WTC11 (cell line): ENCODE results near the gene AP2M1. TPM values are rescaled to one million over a fixed set of nuclear protein-coding genes. Genes with fewer than 3 reads are reported as not detected.

ENCODE experiments used
- ATAC-seq: fragments of 200-7000 bp; cut with Tn5 transposase; 2 replicates; pipeline ENCODE4 v1.10.0; 2021; ENCODE audit warnings: mild to moderate bottlenecking, moderate library complexity
- CTCF ChIA-PET: fragments of 300-600 bp; sonication (Branson Sonifier 250); formaldehyde crosslinking; loops from one replicate; lab custom pipeline; 2021; ENCODE audit warnings: antibody characterized with exemption; lab: Charles Lee
- POLR2A ChIA-PET: fragments of 350-600 bp; sonication (Branson Sonifier 250); formaldehyde crosslinking; loops from one replicate; lab custom pipeline; 2021; ENCODE audit warnings: antibody characterized with exemption; lab: Charles Lee
- DNase-seq: peaks from one replicate; pipeline ENCODE4 v3.0.0; 2021; ENCODE audit warnings: low spot score
- H3K27ac Mint-ChIP-seq: 2 replicates; pipeline ENCODE4 v1.8.0; 2021; ENCODE audit warnings: mixed read lengths
- H3K27me3 Mint-ChIP-seq: 2 replicates; pipeline ENCODE4 v1.8.0; 2021; ENCODE audit warnings: low read depth, mild to moderate bottlenecking, moderate library complexity, mixed read lengths
- H3K36me3 Mint-ChIP-seq: 2 replicates; pipeline ENCODE4 v1.8.0; 2021; ENCODE audit warnings: mixed read lengths
- H3K4me1 Mint-ChIP-seq: 2 replicates; pipeline ENCODE4 v1.8.0; 2022; ENCODE audit warnings: mixed read lengths
- H3K4me3 Mint-ChIP-seq: 2 replicates; pipeline ENCODE4 v1.8.0; 2021; ENCODE audit warnings: mild to moderate bottlenecking, moderate library complexity, mixed read lengths
- H3K9me3 Mint-ChIP-seq: 2 replicates; pipeline ENCODE4 v1.8.0; 2021; ENCODE audit warnings: mixed read lengths
- ETV6 ChIP-seq: sonication (generic); formaldehyde crosslinking; IDR thresholded peaks from 2 replicates; pipeline ENCODE4 v1.8.1; 2022; ENCODE audit warnings: mild to moderate bottlenecking, missing genetic modification reagents
- FOXK1 ChIP-seq: sonication (generic); formaldehyde crosslinking; IDR thresholded peaks from 2 replicates; pipeline ENCODE4 v1.8.0; 2022; ENCODE audit warnings: mild to moderate bottlenecking, moderate library complexity, missing genetic modification reagents
- IRF2 ChIP-seq: sonication (generic); formaldehyde crosslinking; IDR thresholded peaks from 2 replicates; pipeline ENCODE4 v1.8.0; 2022; ENCODE audit warnings: low read depth, missing genetic modification reagents, borderline replicate concordance
- JUN ChIP-seq: sonication (generic); formaldehyde crosslinking; IDR thresholded peaks from 2 replicates; pipeline ENCODE4 v1.8.0; 2023; ENCODE audit warnings: mild to moderate bottlenecking, missing genetic modification reagents
- KAT7 ChIP-seq: sonication (generic); formaldehyde crosslinking; IDR thresholded peaks from 2 replicates; pipeline ENCODE4 v1.8.1; 2023; ENCODE audit warnings: missing genetic modification reagents, mild to moderate bottlenecking, borderline replicate concordance
- MXD4 ChIP-seq: fragments of 250-450 bp; sonication (Bioruptor Pico); IDR thresholded peaks from 2 replicates; pipeline ENCODE4 v1.8.0; 2021; ENCODE audit warnings: mild to moderate bottlenecking, moderate library complexity, borderline replicate concordance
- MYBL2 ChIP-seq: sonication (generic); formaldehyde crosslinking; IDR thresholded peaks from 2 replicates; pipeline ENCODE4 v1.8.1; 2023; ENCODE audit warnings: mild to moderate bottlenecking, moderate library complexity, missing genetic modification reagents
- NR1H2 ChIP-seq: sonication (generic); formaldehyde crosslinking; IDR thresholded peaks from 2 replicates; pipeline ENCODE4 v1.9.0; 2021; ENCODE audit warnings: mild to moderate bottlenecking, moderate library complexity, missing genetic modification reagents
- NR3C1 ChIP-seq: sonication (generic); formaldehyde crosslinking; conservative IDR thresholded peaks from 2 replicates; pipeline ENCODE4 v1.8.1; 2023; ENCODE audit warnings: low read depth, mild to moderate bottlenecking, missing genetic modification reagents
- ZNF121 ChIP-seq: sonication (generic); formaldehyde crosslinking; IDR thresholded peaks from 2 replicates; pipeline ENCODE4 v1.8.0; 2023; ENCODE audit warnings: missing genetic modification reagents
- ZNF232 ChIP-seq: sonication (generic); formaldehyde crosslinking; IDR thresholded peaks from 2 replicates; pipeline ENCODE4 v1.8.0; 2022; ENCODE audit warnings: mild to moderate bottlenecking, missing genetic modification reagents
- ZNF263 ChIP-seq: sonication (generic); formaldehyde crosslinking; IDR thresholded peaks from 2 replicates; pipeline ENCODE4 v1.8.1; 2022; ENCODE audit warnings: low read depth, mild to moderate bottlenecking, moderate library complexity, missing genetic modification reagents
- ZNF317 ChIP-seq: sonication (generic); formaldehyde crosslinking; IDR thresholded peaks from 2 replicates; pipeline ENCODE4 v1.8.1; 2023; ENCODE audit warnings: low read depth, mild to moderate bottlenecking, moderate library complexity, missing genetic modification reagents, borderline replicate concordance
- ZNF416 ChIP-seq: fragments of 250-450 bp; sonication (Bioruptor Pico); IDR thresholded peaks from 2 replicates; pipeline ENCODE4 v1.9.0; 2021; ENCODE audit warnings: mild to moderate bottlenecking, inconsistent platforms
- total RNA-seq: library from RNA; stranded (reverse); gene quantifications from 3 replicates; pipeline ENCODE4 v1.2.3, GENCODE V29; 2021
- TF ChIP-seq, protein P1 (sequence below): fragments of 250-450 bp; sonication (Bioruptor Pico); IDR thresholded peaks from 2 replicates; pipeline ENCODE4 v1.9.0; 2021; ENCODE audit warnings: mild to moderate bottlenecking, borderline replicate concordance
- TF ChIP-seq, protein P2 (sequence below): fragments of 250-450 bp; sonication (Bioruptor Pico); conservative IDR thresholded peaks from 2 replicates; pipeline ENCODE4 v1.9.0; 2021; ENCODE audit warnings: mild to moderate bottlenecking
- TF ChIP-seq, protein P3 (sequence below): sonication (generic); formaldehyde crosslinking; IDR thresholded peaks from 2 replicates; pipeline ENCODE4 v1.8.1; 2023; ENCODE audit warnings: mild to moderate bottlenecking, missing genetic modification reagents, moderate library complexity
- TF ChIP-seq, protein P4 (sequence below): sonication (generic); formaldehyde crosslinking; IDR thresholded peaks from 2 replicates; pipeline ENCODE4 v1.8.0; 2023; ENCODE audit warnings: mild to moderate bottlenecking, missing genetic modification reagents
- TF ChIP-seq, protein P5 (sequence below): sonication (generic); formaldehyde crosslinking; IDR thresholded peaks from 2 replicates; pipeline ENCODE4 v1.8.1; 2022; ENCODE audit warnings: missing genetic modification reagents, borderline replicate concordance
- TF ChIP-seq, protein P6 (sequence below): sonication (generic); formaldehyde crosslinking; conservative IDR thresholded peaks from 2 replicates; pipeline ENCODE4 v1.8.1; 2022; ENCODE audit warnings: mild to moderate bottlenecking, missing genetic modification reagents

Gene AP2M1
- total RNA-seq, 1 experiment from 2014 or later = 399 TPM

DNA sequence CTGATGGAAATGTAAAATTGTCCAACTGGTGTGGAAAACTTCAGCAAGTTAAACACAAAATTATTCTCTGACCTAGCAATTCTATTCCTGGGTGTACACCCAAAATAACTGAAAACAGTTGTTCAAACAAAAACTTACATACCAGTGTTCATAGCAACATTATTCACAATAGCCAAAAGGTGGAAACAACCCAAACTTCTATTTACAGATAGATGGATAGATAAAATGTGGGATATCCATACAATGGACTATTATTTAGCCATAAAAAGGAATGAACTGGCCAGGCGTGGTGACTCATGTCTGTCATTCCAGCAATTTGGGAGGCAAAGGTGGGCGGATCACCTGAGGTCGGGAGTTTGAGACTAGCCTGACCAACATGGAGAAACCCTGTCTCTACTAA is 47.9 kb downstream of the AP2M1 start:
- H3K4me1 Mint-ChIP-seq = no peaks in the 10 kb centered on the region
- no peak overlapping the region for H3K4me3 Mint-ChIP-seq
- no peak overlapping the region for H3K27ac Mint-ChIP-seq
- ATAC-seq (no peak), DNase-seq (no peak)
- H3K36me3 Mint-ChIP-seq = no peaks in the 10 kb centered on the region
- TF ChIP-seq, protein P1, sequence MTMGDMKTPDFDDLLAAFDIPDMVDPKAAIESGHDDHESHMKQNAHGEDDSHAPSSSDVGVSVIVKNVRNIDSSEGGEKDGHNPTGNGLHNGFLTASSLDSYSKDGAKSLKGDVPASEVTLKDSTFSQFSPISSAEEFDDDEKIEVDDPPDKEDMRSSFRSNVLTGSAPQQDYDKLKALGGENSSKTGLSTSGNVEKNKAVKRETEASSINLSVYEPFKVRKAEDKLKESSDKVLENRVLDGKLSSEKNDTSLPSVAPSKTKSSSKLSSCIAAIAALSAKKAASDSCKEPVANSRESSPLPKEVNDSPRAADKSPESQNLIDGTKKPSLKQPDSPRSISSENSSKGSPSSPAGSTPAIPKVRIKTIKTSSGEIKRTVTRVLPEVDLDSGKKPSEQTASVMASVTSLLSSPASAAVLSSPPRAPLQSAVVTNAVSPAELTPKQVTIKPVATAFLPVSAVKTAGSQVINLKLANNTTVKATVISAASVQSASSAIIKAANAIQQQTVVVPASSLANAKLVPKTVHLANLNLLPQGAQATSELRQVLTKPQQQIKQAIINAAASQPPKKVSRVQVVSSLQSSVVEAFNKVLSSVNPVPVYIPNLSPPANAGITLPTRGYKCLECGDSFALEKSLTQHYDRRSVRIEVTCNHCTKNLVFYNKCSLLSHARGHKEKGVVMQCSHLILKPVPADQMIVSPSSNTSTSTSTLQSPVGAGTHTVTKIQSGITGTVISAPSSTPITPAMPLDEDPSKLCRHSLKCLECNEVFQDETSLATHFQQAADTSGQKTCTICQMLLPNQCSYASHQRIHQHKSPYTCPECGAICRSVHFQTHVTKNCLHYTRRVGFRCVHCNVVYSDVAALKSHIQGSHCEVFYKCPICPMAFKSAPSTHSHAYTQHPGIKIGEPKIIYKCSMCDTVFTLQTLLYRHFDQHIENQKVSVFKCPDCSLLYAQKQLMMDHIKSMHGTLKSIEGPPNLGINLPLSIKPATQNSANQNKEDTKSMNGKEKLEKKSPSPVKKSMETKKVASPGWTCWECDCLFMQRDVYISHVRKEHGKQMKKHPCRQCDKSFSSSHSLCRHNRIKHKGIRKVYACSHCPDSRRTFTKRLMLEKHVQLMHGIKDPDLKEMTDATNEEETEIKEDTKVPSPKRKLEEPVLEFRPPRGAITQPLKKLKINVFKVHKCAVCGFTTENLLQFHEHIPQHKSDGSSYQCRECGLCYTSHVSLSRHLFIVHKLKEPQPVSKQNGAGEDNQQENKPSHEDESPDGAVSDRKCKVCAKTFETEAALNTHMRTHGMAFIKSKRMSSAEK (CRISPR knock-in tag) = no peak
- TF ChIP-seq MXD4 (CRISPR knock-in tag) (no peak), JUN (CRISPR knock-in tag) (no peak), ZNF121 (no peak), ZNF317 (no peak), NR1H2 (CRISPR knock-in tag) (no peak), ETV6 (CRISPR knock-in tag) (no peak), ZNF416 (CRISPR knock-in tag) (no peak)
- TF ChIP-seq, protein P2, sequence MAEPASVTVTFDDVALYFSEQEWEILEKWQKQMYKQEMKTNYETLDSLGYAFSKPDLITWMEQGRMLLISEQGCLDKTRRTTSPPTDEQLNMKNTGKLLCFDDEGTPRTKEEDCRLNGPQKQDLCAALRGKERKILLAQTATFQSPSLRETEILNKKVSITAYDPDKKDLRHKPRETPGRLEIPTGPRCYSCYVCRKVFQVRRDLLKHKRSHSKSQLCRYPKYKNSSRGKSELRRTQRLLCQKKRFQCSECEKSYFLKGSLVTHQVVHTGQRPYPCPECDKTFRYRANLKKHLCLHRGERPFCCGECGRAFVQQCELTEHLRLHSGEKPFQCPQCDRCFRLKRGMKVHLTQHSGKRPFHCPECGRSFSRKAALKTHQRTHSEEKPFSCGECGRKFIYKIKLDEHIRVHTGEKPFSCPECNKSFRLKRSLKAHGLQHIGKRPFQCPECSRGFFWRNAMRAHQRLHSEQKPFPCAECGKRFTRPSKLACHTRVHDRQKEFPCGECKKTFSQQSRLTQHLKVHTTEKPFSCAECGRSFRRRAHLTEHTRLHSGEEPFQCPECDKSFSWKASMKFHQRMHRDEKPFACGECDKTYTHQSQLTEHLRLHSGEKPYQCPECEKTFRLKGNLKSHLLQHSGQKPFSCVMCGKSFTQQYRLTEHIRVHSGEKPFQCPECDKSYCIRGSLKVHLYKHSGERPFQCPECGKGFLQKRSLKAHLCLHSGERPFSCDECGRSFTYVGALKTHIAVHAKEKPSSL (CRISPR knock-in tag) = no peak
- TF ChIP-seq, protein P3, sequence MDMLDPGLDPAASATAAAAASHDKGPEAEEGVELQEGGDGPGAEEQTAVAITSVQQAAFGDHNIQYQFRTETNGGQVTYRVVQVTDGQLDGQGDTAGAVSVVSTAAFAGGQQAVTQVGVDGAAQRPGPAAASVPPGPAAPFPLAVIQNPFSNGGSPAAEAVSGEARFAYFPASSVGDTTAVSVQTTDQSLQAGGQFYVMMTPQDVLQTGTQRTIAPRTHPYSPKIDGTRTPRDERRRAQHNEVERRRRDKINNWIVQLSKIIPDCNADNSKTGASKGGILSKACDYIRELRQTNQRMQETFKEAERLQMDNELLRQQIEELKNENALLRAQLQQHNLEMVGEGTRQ = no peak
- TF ChIP-seq, protein P4, sequence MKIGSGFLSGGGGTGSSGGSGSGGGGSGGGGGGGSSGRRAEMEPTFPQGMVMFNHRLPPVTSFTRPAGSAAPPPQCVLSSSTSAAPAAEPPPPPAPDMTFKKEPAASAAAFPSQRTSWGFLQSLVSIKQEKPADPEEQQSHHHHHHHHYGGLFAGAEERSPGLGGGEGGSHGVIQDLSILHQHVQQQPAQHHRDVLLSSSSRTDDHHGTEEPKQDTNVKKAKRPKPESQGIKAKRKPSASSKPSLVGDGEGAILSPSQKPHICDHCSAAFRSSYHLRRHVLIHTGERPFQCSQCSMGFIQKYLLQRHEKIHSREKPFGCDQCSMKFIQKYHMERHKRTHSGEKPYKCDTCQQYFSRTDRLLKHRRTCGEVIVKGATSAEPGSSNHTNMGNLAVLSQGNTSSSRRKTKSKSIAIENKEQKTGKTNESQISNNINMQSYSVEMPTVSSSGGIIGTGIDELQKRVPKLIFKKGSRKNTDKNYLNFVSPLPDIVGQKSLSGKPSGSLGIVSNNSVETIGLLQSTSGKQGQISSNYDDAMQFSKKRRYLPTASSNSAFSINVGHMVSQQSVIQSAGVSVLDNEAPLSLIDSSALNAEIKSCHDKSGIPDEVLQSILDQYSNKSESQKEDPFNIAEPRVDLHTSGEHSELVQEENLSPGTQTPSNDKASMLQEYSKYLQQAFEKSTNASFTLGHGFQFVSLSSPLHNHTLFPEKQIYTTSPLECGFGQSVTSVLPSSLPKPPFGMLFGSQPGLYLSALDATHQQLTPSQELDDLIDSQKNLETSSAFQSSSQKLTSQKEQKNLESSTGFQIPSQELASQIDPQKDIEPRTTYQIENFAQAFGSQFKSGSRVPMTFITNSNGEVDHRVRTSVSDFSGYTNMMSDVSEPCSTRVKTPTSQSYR (CRISPR knock-in tag) = no peak
- TF ChIP-seq, protein P5, sequence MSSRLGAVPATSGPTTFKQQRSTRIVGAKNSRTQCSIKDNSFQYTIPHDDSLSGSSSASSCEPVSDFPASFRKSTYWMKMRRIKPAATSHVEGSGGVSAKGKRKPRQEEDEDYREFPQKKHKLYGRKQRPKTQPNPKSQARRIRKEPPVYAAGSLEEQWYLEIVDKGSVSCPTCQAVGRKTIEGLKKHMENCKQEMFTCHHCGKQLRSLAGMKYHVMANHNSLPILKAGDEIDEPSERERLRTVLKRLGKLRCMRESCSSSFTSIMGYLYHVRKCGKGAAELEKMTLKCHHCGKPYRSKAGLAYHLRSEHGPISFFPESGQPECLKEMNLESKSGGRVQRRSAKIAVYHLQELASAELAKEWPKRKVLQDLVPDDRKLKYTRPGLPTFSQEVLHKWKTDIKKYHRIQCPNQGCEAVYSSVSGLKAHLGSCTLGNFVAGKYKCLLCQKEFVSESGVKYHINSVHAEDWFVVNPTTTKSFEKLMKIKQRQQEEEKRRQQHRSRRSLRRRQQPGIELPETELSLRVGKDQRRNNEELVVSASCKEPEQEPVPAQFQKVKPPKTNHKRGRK (CRISPR knock-in tag) = no peak
- ChIA-PET CTCF (interaction anchor here (0.7 kb wide), 2 partner anchors 129 to 348 kb away, joined by 3 to 4 read pairs; no protein-coding TSS in a partner anchor), POLR2A (interaction anchor here (0.6 kb wide), 1 partner anchor 1930 kb away, joined by 3 read pairs; no protein-coding TSS in a partner anchor)
- peaks cover 17% of the 10 kb centered on the region for H3K27me3 Mint-ChIP-seq
- H3K9me3 Mint-ChIP-seq = no peaks in the 10 kb centered on the region

DNA sequence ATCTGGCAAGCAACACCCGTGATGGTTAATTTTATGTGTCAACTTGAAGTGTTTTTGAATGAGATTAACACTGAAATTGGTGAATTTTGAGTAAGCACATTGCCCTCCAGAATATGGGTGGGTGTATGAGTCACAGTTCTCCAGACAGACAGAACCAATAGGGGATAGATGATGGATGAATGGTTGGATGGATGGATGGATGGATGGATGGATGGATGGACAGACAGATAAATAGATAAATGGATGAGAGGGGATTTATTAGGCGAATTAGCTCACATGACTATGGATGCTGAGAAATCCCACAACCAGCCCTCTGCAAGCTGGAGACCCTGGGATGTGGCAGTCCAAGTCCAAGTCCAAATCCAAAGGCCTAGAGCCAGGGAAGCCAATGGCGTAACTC is 49.3 kb downstream of the AP2M1 start:
- no peaks in the 10 kb centered on the region for H3K36me3 Mint-ChIP-seq
- peaks cover 32% of the 10 kb centered on the region for H3K27me3 Mint-ChIP-seq
- POLR2A ChIA-PET = no interaction called here
- H3K4me3 Mint-ChIP-seq = no peak overlapping the region
- no peak overlapping the region for H3K27ac Mint-ChIP-seq
- DNase-seq (no peak), ATAC-seq (no peak)
- CTCF ChIA-PET = no interaction called here
- H3K9me3 Mint-ChIP-seq = no peaks in the 10 kb centered on the region
- H3K4me1 Mint-ChIP-seq = peaks cover 2% of the 10 kb centered on the region; the same call in 1 of the 2 replicates
- TF ChIP-seq ZNF416 (CRISPR knock-in tag) = no peak
- TF ChIP-seq, protein P6, sequence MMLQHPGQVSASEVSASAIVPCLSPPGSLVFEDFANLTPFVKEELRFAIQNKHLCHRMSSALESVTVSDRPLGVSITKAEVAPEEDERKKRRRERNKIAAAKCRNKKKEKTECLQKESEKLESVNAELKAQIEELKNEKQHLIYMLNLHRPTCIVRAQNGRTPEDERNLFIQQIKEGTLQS (CRISPR knock-in tag) = no peak
- TF ChIP-seq MYBL2 (CRISPR knock-in tag) = no peak
- no peak for TF ChIP-seq ZNF232
- TF ChIP-seq, protein P4 (CRISPR knock-in tag) = no peak
- TF ChIP-seq ZNF263 = no peak
- TF ChIP-seq NR3C1 (CRISPR knock-in tag) = no peak
- TF ChIP-seq IRF2 (CRISPR knock-in tag) = no peak
- no peak for TF ChIP-seq KAT7 (CRISPR knock-in tag)
- TF ChIP-seq FOXK1 (CRISPR knock-in tag) = no peak
